ENCODE measurements around the gene EFCAB6. TPM values are rescaled to one million over a fixed set of nuclear protein-coding genes. Genes with fewer than 3 reads are reported as not detected.

EFCAB6 gene
- total RNA-seq, 1 experiment from 2014 or later: not detected

DNA sequence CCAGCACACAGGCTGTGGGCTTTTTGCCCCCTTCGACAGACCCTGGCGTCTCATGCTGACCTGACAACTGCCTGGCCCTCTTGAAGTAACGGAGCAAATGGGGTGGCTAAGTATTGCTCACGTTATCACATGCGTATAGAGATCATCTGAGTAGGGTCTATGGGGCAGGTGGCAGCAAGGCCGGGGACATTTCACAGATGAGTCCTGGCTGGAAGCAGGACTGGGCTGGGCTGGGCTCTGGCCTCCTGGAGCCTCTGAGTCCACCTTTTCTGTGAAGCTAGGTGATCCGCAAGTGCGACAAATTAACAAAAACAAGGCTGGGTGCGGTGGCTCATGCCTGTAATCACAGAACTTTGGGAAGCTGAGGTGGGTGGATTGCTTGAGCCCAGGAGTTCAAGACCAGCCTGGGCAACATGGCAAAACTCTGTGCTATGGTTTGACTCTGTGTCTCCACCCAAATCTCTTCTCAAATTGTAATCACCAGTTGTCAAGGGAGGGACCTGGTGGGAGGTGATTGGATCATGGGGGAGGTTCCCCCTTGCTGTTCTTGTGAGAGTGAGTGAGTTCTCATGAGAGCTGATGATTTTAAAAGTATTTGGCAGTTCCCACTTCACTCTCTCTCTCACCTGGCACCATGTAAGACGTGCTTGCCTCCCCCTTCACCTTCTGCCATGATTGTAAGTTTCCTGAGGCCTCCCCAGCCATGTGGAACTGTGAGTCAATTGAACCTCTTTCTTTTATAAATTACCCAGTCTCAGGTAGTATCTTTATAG, 278.3 kb downstream of the EFCAB6 start:
- intact Hi-C loops (cut with micrococcal nuclease; ENCODE audit: unreplicated experiment): no loop called here
- no peak for TF ChIP-seq CTCF (IDR thresholded peaks at IDR 0.05; ENCODE audit: insufficient read depth in 1 of 2, low read depth in 1 of 2, low read length in 1 of 2, severe bottlenecking in 1 of 2, unreplicated experiment in 1 of 2)
- Histone ChIP-seq H3K36me3 (ENCODE audit: control insufficient read depth, insufficient read depth, low read length) (no peaks in the 10 kb centered on the region), H3K4me3 (ENCODE audit: low read depth, low read length) (no peak overlapping the region), H3K4me1 (no peaks in the 10 kb centered on the region), H3K9me3 (no peaks in the 10 kb centered on the region), H3K27me3 (replicated peaks; ENCODE audit: control insufficient read depth, insufficient read depth, low read length) (no peaks in the 10 kb centered on the region; the same call in 1 of the 2 replicates)
- H3K4me1 Mint-ChIP-seq (ENCODE audit: low read depth, unreplicated experiment): no peaks in the 10 kb centered on the region
- no peaks in the 10 kb centered on the region for H3K36me3 Mint-ChIP-seq (ENCODE audit: insufficient read depth, unreplicated experiment)
- H3K4me3 Mint-ChIP-seq (ENCODE audit: unreplicated experiment): no peak overlapping the region
- H3K9me3 Mint-ChIP-seq (ENCODE audit: unreplicated experiment): no peaks in the 10 kb centered on the region
- CTCF ChIA-PET: no interaction called here
- no peak for DNase-seq
- BruUV-seq (replicated peaks): no TSS peak
- H3K27ac Mint-ChIP-seq (ENCODE audit: unreplicated experiment): no peak overlapping the region
- POLR2A ChIA-PET: no interaction called here
- H3K27me3 Mint-ChIP-seq (ENCODE audit: insufficient read depth, unreplicated experiment): peaks cover 6% of the 10 kb centered on the region

DNA sequence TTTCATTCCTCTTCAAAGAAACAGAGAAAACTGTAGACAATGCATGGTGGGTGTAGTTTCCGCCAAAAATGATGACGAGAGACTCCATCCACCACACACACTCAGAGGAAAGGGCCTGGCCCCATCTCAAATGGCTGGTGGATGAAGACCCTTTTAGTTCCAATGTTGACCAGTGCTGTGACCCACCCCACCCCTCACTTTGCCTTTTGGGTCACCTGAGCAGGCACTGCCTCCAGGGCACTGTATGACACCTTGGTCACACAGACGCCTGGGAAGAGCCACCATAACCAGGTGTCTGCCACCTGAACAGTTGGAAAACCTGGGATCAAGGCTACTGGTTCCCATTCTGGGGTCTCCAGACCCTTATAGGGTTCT, 279.0 kb downstream of the EFCAB6 start:
- H3K4me1 Mint-ChIP-seq (ENCODE audit: low read depth, unreplicated experiment): no peaks in the 10 kb centered on the region
- no peaks in the 10 kb centered on the region for H3K9me3 Mint-ChIP-seq (ENCODE audit: unreplicated experiment)
- BruUV-seq (replicated peaks): no TSS peak
- TF ChIP-seq CTCF (IDR thresholded peaks at IDR 0.05; ENCODE audit: insufficient read depth in 1 of 2, low read depth in 1 of 2, low read length in 1 of 2, severe bottlenecking in 1 of 2, unreplicated experiment in 1 of 2): no peak
- no peak overlapping the region for H3K4me3 Mint-ChIP-seq (ENCODE audit: unreplicated experiment)
- H3K27me3 Mint-ChIP-seq (ENCODE audit: insufficient read depth, unreplicated experiment): peaks cover 6% of the 10 kb centered on the region
- no peak overlapping the region for H3K4me3 ChIP-seq (ENCODE audit: low read depth, low read length)
- H3K4me1 ChIP-seq: no peaks in the 10 kb centered on the region
- H3K9me3 ChIP-seq: no peaks in the 10 kb centered on the region
- DNase-seq: no peak
- H3K36me3 Mint-ChIP-seq (ENCODE audit: insufficient read depth, unreplicated experiment): no peaks in the 10 kb centered on the region
- no peaks in the 10 kb centered on the region for H3K36me3 ChIP-seq (ENCODE audit: control insufficient read depth, insufficient read depth, low read length)
- ChIA-PET CTCF (interaction anchor here (0.7 kb wide), 1 partner anchor 413 kb away, joined by 3 read pairs; no protein-coding TSS in a partner anchor), POLR2A (no interaction called here)
- intact Hi-C loops (cut with micrococcal nuclease; ENCODE audit: unreplicated experiment): no loop called here
- no peak overlapping the region for H3K27ac Mint-ChIP-seq (ENCODE audit: unreplicated experiment)
- no peaks in the 10 kb centered on the region; the same call in 1 of the 2 replicates for H3K27me3 ChIP-seq (replicated peaks; ENCODE audit: control insufficient read depth, insufficient read depth, low read length)

DNA sequence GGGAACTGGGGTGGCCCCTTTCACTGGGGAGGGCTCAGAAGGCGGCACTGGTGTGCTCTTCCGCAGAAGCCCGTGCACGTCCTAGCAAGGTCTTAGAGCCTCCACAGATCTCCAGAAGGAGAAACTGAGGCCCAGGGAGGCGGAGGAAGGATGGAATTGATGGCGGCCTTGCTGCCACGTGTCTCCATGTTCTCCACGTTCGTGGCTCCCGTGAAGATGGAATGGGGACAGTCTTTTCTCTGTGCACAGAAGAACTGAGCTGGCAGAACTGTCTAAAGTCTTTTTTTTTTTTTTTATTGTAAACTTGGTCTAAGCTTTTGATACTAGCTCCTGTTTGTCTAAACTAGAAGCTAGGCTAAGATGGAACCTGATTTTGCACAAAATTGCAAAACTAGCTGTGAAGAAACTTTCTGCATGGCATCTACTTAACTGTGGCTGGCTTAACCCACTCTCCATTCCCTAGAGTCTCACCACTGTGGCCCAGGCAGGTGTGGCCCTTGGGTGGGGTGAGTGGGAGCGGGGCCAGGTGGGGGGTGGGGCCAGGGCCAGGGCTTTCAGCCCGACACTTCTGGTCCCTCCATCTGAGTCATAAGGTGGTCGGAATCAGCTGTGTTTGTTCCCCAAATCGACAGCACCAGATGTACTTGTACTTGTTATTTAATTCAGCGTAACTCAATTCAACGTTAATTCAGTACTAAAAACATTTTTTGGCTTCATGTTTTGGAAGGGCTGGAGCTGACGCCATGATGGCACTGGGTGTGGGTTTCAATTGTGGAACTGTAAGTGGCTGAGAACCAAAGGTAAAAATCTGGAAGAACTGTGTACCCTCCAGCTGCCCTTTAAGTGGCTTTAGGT, 279.6 kb downstream of the EFCAB6 start:
- Histone ChIP-seq H3K36me3 (ENCODE audit: control insufficient read depth, insufficient read depth, low read length) (no peaks in the 10 kb centered on the region), H3K27me3 (replicated peaks; ENCODE audit: control insufficient read depth, insufficient read depth, low read length) (no peaks in the 10 kb centered on the region; the same call in 1 of the 2 replicates), H3K4me3 (ENCODE audit: low read depth, low read length) (no peak overlapping the region), H3K4me1 (no peaks in the 10 kb centered on the region), H3K9me3 (no peaks in the 10 kb centered on the region)
- ChIA-PET CTCF (interaction anchor here (0.7 kb wide), 1 partner anchor 414 kb away, joined by 3 read pairs; no protein-coding TSS in a partner anchor), POLR2A (no interaction called here)
- no peak overlapping the region for H3K4me3 Mint-ChIP-seq (ENCODE audit: unreplicated experiment)
- peaks cover 6% of the 10 kb centered on the region for H3K27me3 Mint-ChIP-seq (ENCODE audit: insufficient read depth, unreplicated experiment)
- H3K4me1 Mint-ChIP-seq (ENCODE audit: low read depth, unreplicated experiment): no peaks in the 10 kb centered on the region
- TF ChIP-seq CTCF (IDR thresholded peaks at IDR 0.05; ENCODE audit: insufficient read depth in 1 of 2, low read depth in 1 of 2, low read length in 1 of 2, severe bottlenecking in 1 of 2, unreplicated experiment in 1 of 2): no peak
- H3K9me3 Mint-ChIP-seq (ENCODE audit: unreplicated experiment): no peaks in the 10 kb centered on the region
- BruUV-seq (replicated peaks): no TSS peak
- intact Hi-C loops (cut with micrococcal nuclease; ENCODE audit: unreplicated experiment): no loop called here
- DNase-seq: no peak
- no peaks in the 10 kb centered on the region for H3K36me3 Mint-ChIP-seq (ENCODE audit: insufficient read depth, unreplicated experiment)
- H3K27ac Mint-ChIP-seq (ENCODE audit: unreplicated experiment): no peak overlapping the region

Measured in Caco-2 (cell line).